Fibroblast of upper back skin (primary cell): Measurements from ENCODE around the gene METTL1.
A peak's percentile ranks its signal among the peaks of the same experiment; 100 is the strongest.
"Not testable (repeated sequence)": the region's sequence is repeated elsewhere in the genome, so short reads cannot be mapped to it uniquely, and the experiment has no call there.

ENCODE experiments used
- DNase-seq: peaks from one replicate; pipeline ENCODE4 v3.0.0-alpha.2; 2013

Gene METTL1

DNA sequence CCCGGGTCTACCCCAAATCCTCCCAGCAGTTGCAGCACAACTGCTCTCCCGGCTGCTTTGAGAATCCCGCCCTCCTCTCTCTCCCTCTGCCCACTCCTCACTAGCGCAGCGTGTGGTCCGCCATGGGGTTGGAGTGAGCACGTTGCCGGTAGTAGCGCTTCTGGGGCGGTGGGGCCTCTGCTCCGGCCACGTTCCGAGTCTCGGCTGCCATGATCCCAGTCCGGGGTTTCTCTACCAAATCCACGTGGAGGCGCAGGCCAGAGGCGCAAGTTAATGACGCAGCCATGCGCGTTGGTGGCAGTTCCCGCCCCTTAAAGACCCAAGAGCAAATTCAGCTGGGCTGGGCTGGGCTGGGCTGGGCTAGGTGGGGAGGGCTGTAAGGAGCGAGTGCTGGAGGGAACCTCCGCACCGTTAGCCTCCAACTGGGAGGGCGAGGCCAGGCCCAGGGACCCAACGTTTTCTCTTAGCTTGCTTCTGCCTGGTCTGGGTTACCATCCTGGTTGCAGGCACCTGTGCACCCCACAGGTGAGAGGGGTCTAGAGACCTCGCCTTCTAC, at the start of gene METTL1:
METTL1 (minus strand) TSS at position 233 of the 556 bp plus-strand sequence; CDS start at position 211, 22 bp downstream.
- peak; percentile 97 for DNase-seq

DNA sequence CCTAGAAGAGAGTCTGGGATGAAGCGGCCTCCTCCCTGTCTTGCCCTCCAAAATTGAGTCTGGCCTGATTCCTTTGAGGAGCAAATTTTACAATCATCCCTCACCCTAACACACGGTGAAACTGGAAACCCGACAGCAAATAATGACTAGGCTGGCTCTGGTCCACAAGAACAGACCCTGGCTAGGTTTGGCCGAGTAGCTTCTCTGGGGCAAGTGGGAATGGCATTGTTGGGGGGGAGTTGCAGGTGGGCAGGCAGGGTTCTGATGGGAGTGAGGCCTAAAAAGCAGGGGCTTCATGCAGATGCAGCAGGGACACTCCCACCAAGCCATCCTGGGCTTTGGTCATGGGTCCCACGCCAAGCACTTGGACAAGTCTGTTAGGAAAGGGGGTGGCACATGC, 49.1 kb upstream of the METTL1 start:
- DNase-seq: not testable (repeated sequence)

DNA sequence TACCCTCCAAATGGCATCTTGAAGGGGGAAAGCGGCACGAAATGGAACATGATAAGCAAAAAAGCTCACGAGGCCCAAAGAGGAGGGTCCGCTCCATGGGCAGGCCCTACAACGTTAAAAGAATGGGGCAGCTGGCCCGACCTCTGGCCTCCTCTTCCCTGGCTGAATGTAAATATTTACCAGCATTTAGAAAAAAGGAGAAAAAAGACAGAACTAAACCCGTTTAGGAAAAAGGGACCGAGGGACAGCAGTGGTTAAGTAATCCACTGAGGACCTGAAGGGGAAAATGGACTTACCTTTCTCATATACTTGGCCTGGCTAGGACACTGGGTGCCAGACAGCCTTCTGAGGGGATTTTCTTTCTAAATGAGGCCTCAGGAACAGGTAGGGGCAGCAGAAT, 48.2 kb upstream of the METTL1 start:
- DNase-seq: not testable (repeated sequence)

DNA sequence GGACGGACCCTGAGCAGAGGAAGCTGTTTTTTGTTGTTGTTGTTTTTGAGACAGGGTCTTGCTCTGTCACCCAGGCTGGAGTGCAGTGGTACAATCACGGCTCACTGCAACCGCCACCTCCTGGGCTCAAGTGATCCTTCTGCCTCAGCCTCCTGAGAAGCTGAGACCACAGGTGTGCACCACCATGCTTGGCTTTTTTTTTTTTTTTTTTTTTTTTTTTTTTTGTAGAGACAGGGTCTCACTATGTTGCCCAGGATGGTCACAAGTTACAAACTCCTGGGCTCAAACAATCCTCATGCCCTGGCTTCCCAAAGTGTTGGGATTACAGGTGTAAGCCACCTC, 46.1 kb upstream of the METTL1 start:
- not testable (repeated sequence) for DNase-seq

DNA sequence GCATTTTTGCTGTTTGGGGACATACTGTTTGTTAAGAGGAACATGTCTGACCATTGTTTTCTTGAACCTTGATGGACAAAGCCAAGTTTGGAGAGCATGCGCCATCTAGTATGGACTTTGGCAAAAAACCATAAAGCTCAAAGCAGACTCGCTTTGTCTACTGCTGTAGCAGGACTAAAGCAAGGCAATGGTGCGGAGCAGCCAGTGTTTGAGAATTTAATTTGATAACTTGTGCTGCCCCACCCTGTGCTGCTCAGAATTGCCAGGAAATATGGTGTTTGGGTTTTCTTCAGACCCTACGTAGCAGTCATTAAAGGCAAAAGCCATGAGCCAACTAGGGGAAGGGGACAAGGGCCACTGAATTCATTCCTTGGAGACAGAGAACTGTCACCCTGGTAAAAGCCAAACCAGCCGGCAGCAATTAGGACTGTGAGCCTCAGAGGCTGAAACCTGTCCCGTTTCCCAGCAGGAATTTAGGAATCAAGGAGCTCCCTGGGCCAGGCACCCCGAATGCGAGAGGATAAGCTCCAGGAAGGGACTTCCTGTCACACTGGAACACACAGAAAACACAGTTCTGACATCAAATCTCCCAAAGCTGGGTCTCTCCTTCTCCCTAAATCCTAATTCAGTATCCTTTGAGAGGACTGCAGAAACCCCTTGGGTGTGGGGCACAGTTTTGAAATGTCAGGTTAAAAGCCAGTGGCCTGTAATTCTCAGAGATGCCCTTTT, 45.5 kb upstream of the METTL1 start:
- DNase-seq: no peak

DNA sequence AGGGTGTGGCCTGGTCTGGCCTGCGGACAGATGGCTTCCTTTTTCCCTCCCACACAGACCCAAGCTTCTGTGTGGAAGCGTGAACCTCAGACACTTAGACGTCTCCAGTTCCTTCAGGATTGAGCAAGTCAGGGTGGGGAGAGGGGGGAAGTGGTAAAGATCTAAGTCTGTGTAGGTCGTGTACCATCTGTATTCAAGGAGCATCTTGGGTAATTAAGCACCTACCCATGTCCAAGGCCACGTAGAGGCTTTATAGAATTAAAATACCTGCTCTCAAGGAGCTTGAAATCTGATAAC, 44.9 kb upstream of the METTL1 start:
- no peak for DNase-seq

DNA sequence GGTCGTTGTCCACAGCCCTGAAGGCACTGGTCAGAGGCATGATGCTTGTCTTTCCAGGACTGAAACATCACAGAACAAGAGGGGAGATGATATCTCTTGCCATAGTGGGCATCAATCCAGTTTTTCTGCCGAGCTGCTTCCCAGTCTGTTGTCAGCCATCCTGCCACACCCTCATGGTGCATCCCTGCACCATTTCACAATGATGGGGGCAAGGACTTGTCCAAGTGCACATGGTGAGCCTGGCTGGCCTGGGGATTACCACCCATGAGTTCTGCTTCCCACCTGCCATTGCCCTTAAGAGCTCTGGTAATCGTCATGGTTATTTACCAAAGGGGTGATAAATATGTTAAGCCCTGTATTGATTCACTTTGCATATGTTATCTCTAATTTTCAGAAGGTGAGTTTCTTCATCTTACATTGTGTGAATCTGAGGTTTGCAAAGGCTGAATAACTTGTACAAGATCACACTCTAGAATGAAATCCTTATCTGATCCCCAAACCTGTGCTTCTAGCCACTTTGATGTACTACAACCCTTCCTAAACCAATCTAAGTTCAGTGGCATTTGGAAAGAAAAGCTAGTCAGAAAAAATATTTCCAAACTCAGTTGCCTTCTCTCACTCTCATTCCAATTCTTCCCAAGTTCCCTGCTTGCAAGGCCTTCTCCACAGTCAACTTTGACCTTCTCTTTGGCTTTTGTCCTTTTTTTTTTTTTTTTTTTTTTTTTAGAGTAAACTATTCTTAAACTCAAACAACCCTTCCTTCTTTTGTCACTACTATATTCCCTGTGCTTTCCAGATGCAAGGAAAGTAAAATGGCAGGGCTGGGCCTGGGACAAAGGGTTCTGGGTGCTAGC, 44.3 kb upstream of the METTL1 start:
- DNase-seq: no peak

DNA sequence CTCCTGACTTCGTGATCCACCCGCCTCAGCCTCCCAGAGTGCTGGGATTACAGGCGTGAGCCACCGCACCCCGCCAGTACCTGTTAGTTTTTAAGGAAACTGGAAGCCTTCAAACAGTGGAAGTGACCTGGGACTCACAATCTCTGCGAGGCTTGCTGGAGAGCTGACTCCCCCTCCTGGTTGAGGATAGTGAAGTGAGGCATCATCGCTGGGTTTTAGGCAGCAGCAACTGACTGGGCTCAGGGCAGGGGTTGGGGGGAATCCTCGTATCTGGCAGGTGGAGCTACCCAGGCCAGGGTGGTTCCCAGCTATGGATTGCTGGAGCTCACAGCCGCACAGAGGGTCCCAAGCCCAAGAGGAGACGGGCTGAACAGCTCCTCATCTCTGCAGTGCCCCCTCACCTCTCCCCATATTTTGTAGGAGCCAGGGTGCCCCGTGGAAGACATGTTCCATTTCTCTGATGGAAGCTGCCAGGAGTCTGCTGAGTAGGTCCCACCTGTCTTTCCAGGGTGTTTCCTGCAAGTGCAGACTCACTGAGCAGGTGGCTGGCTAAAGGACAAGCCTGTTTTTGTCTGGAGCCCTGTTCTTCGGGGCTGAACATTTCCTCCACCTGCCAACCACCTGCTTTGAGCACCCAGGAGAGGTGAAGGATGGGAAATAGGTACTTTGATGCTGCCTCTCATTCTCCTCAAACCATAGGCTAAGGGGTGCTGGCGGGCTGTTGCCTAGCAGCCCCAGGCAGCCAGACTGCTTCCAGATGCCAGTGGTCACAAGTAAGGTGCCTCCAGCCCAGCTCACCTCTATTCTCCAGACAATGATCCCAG, 43.5 kb upstream of the METTL1 start:
- no peak for DNase-seq

DNA sequence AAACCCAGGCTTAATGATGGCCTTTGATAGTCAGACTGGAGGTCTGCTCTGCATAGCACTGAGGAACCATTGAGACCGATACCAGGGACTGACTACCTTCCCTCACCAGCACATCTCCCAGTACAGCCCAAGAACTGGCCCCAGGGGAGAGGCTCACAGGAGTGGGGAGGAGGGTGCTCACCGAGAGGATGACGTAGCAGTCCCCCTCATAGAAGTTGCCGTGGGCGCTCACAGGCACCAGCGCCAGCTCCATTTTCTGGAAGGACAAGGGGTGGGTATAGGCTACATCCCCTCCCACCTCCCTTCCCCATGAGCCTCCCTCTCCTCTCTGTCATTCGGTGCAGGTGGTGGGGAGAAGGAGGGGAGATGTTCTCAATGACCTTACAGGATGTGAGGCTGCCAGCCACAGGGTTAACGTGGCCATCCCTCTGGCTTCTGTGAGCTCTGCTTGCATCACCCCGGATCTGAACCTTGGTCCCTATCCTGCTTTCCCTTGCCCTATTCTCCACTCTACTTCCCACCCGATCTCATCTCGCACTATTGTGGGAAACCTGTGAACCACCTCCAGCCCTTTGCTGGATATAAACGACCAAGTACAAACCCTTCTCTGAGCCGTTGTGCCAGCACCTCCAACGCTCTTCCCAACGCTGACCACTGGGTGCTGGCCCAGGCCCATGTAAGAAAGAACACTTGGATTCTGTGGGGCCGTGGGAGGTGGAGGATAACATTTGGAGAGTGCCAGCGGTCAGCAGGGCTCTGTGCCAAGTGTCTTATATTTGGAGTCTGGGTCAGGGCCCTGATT, 42.3 kb upstream of the METTL1 start:
- DNase-seq: no peak

DNA sequence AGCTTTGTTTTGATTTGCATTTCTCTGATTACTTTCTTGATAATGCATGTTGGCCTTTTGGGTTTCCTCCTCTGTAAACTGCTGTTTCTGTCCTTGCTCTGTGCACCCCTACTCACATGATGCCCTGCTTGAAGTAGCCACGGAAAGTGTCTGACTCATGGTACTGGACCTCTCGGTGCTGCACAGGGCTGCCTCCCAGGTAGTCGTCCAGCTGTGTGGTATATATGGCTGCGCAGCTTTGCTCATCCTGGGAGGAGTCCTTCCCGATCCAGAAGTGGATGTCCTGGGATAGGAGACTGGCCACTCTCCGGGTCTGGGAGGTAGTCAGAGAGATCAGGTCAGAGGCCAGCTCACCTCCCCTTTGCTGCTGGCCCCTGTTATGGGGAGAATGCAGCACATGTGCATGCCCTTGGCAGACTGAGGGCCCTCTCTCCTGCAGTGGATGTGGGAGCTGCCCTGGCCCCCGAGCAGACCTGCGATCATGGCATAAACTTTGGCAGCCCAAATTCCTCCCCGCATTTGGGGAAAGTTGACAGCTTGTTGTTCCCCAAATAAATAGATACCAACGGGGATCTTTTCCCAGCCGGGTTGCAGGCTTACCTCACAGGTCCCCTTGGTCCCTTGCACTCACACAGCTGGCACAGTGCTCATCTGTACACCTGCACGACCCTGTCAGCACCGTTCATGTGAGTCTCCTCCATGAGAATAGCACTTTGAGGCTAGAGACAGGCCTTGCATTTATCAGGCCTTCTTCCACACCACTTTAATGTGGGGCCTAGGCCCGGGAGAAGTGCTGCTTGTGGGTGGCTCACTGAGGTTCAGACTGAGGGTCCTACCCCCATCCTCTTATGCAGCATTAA, 41.4 kb upstream of the METTL1 start:
- no peak for DNase-seq

DNA sequence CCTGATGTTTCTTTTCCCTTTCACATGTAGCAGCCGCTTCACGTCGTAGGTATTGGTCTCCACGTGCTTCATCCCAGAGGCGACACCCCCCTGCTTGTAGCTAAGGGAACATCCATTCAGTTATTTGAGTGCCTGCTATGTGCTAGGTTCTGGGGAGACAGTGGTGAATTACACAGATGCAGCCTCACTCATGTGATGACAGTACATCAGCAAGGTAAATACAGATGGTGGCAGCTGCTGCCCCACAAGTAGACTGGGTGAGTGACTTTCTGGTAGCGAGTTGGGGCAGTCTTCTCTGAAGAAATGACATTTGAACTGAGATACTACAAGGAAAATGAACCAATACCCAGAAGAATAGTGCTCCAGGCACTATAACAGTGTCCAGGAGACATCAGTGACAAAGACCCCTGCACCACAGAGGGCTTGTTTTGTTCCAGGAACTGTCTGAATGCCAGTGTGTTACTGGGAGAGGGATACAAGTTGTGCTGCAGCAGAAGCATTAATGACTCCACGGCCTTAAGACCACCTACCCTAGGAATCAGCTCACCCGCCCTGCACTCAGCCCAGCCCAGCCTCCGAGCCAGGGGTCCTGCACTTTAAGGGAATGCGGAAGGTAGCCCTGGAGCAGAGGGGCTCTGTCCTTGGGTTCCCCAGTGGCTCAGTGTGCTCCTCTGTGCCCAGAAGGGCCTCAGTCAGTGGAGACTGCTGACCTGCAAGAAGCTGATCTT, 39.3 kb upstream of the METTL1 start:
- no peak for DNase-seq

DNA sequence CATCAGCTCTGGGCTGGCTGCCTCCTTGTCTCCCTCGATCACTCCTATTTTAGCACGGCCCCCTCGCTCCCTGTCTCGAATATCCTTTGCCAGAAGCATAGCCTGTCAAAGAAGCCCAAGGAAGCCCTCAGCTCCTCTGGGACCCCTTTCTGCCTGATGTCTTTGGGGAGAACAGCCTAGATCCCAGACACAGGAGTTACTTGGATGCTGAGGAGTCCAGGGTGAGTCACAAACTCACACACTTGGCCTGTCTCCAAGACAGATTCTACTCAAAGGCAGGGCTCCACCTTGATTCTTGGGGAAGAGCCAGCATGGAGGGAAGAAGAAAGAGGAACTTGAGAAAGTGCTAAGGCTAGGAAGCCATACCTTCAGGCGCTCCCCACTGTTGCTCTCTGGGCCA, 38.5 kb upstream of the METTL1 start:
- DNase-seq: peak; percentile 81

DNA sequence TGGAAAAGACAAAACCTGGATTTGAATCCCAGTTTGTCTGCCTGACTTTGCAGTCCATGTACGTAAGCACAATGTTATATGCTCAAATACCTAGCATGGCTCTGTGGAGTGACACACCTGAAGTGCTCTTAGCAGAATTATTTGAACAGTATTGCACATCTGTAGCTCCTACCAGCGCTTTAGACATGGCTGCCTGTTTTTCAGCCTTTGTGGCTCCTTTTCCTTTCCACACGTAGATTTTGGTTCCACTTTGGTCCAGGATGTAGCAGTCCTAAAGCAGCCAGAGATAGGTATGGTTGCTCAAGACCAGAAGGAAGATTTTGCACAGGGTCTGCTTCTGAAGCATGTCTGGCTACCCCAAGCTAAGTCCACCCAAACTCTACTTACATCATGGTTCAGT, 37.5 kb upstream of the METTL1 start:
- DNase-seq: no peak

DNA sequence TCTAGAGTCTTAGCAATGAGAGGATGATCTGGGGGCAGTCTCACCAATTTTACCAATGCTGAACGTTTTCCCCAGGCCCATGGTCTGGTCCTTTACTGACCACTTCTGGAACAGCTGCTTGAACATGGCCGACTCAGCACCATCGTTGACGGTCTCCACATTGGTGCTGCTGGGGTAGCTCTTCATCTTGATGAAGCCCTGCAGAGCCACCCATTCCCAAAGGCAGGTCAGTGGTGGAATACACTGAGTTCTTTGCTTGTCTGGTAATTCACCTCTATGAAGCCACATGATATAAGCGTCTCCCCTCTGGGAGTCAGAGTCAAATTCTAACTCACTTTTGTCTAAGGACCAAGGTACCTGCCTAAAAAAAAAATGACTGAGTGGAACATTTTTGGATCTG, 36.4 kb upstream of the METTL1 start:
- DNase-seq: no peak

DNA sequence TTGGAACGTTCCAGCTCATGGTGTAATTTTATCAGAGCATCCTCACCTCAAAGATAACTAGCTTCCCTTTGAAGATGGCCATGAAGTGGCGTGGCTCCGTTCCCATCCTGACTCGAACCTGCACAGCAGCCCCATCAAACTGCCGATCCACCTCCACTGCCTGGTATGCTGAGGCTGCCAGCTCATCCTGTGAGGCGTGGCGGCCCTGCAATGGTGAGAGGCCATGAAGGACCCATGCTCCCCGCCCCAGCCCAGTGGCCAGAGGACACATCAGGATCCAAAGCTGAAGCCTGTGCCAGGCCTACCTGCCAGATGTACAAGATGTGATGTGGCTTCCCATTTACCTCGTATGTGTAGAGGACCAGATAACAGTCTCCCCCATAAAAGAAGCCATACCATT, 35.4 kb upstream of the METTL1 start:
- no peak for DNase-seq

DNA sequence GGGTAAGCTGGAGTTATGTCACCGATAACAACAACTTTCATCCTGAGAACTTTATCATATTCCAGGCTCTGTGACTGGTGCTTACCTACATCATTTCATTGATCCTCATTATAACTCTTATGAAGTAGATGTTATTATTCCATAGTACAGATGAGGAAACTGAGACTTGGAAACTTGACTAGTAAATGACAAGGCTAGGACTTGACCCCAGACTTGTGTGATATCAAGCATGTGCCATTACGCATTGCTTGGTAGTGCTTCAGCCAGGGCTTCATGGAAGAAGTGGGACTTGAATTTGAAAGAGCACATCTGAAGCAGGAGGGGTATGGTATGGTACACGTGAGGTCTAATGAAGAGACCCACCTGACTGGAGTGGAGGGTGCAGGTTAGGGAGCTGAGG, 34.8 kb upstream of the METTL1 start:
- no peak for DNase-seq

DNA sequence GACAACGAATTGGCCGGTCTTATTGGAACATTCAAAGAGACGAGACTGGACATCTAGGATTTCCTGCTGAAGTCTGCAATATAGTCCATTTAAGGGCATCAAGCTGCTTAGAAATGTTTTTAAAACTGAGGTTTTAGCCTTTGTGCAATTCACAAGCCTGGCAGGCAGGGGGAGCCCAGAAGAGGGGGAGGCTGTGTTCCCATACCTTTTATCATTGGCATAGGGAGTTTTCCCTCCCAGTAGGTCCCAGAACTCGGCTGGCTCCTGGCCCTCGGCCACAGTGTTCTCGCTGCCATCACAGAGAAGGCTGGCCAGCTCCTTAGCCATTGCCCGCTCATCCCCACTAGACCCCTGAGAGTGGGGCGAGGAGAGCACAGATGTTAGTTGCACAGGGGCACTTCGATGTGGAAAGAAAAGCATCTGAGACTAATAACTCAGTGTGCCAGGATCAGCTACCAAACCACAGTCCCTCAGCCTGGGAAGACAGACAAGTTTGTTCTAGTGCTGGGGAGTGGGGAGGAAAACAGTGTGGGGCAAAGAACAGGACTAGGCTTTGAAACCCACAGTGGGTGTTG, 31.5 kb upstream of the METTL1 start:
- DNase-seq: peak; percentile 41

DNA sequence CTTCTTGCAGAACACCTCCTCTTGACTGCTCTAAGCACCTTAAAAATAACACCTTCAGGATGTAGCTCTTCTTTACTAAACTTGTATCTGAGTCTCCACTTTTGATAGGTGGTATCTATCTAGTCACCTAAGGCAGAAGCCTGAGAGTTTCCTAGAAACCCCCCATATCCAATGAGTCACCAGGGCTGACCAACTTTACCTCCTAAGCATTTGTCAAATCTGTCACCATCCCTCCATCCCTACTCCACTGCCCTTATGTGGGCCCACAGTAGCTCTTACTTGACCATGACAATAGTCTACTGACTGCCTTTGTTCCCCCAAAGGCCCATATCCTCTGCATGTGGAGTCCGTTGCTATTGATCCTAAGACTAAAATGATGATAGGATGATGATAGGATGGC, 30.7 kb upstream of the METTL1 start:
- no peak for DNase-seq

DNA sequence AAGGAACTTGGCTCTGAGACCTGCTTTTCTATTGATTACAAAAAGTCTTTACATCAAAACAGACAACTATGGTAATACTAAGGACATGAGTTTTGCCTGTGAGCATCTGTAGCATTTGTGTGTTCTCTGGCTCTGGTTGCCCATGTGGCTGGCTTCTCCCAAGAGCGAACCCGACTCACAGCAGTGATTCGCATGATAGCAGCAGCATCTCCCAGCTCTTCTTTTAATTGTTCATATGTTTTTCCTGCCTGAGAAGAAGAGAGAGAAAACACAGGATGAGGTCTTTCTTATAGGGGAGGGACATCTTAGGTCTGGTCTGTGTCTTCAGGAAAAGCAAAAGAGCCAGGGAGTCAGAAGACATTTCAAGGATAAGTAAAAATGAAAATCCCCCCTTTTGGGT, 29.1 kb upstream of the METTL1 start:
- DNase-seq: no peak

DNA sequence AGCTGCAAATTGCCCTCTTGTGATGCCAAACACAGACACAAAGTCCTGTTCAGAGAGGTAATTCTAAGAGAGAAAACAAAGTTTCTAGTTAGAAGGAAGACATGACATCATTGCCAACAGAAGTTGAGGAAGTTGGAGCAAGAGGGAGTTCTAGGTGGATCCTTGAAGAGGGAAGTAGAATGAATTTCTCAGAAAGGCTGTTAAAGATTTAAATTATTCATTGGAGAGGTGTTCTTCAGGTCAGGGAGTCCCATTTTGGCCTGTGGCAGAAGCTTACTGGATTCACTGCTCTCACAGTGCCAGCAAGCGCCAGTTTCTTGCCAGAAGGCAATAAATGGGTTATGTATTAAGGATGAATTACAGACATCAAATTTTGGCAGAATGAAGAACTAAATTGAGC, 26.0 kb upstream of the METTL1 start:
- no peak for DNase-seq

DNA sequence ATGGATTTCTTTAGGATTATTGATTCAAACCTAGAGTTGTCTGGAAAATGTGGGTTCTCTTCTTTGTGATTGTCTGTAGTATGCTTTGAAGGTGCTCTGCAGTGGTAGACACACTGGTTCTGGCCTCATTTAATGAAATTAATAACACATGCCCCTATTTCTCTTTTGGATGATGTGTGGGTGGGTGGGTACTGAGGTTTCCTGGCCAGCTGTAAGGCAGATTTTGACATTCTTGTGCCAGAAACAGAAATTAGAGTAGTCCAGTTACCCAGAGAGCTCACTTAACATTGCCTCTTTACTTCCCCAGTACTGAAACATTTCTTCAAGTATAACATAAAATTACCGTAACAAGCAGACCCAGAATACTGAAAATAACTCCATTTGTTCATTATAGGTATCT, 25.1 kb upstream of the METTL1 start:
- no peak for DNase-seq
